Keratinocyte (primary cell): ENCODE measurements around the gene SMG6. TPM values are rescaled to one million over a fixed set of nuclear protein-coding genes. Genes with fewer than 3 reads are reported as not detected.

Source experiments
- DNase-seq: peaks from one replicate; pipeline ENCODE4 v3.0.0-alpha.2; 2011; ENCODE audit warnings: low read depth, missing footprints, low spot score
- FAIRE-seq: peaks from 2 replicates; lab custom pipeline; 2011; peaks lifted over from hg19 to GRCh38; lab: Jason Lieb, UNC
- H2AFZ ChIP-seq: 2 replicates; pipeline ENCODE4 v1.6.0; 2012; ENCODE audit warnings: low read length, control low read depth, inconsistent platforms; ENCODE audit not compliant: control insufficient read depth
- H3K27ac ChIP-seq: 2 replicates; pipeline ENCODE4 v1.5.1; 2011; ENCODE audit warnings: low read length; ENCODE audit not compliant: control insufficient read depth, insufficient read depth
- H3K27me3 ChIP-seq: 3 replicates; pipeline ENCODE4 v1.6.0; 2011; ENCODE audit warnings: low read length; ENCODE audit not compliant: control insufficient read depth, insufficient read depth; ENCODE audit errors: extremely low read depth
- H3K36me3 ChIP-seq, 2 experiments: 2 replicates in 1 of 2; 3 replicates in 1 of 2; pipeline ENCODE4 v1.5.1; 2011; ENCODE audit warnings: low read length in 2 of 2, mild to moderate bottlenecking in 1 of 2; ENCODE audit not compliant: control insufficient read depth in 2 of 2, insufficient read depth in 2 of 2; ENCODE audit errors: extremely low read depth in 1 of 2
- H3K4me1 ChIP-seq: 3 replicates; pipeline ENCODE4 v1.5.1; 2011; ENCODE audit warnings: low read length; ENCODE audit not compliant: control insufficient read depth, insufficient read depth; ENCODE audit errors: extremely low read depth
- H3K4me2 ChIP-seq: 3 replicates; pipeline ENCODE4 v1.6.0; 2011; ENCODE audit warnings: low read depth, low read length; ENCODE audit not compliant: control insufficient read depth, insufficient read depth; ENCODE audit errors: extremely low read depth
- H3K4me3 ChIP-seq, 3 experiments: fragments of 200-600 bp in 1 of 3; sonication (generic) in 1 of 3; 2 replicates in 2 of 3; 3 replicates in 1 of 3; pipeline ENCODE4 v1.5.1; 2011 to 2016; ENCODE audit warnings: low read length in 3 of 3, mild to moderate bottlenecking in 3 of 3, control low read depth in 2 of 3, inconsistent platforms in 1 of 3, low read depth in 1 of 3, mixed read lengths in 1 of 3, mixed run types in 1 of 3, moderate library complexity in 1 of 3; ENCODE audit not compliant: control insufficient read depth in 2 of 3, insufficient read depth in 2 of 3; ENCODE audit errors: extremely low read depth in 1 of 3
- H3K79me2 ChIP-seq: 2 replicates; pipeline ENCODE4 v1.6.0; 2012; ENCODE audit warnings: low read length; ENCODE audit not compliant: control insufficient read depth, insufficient read depth
- H3K9ac ChIP-seq: 3 replicates; pipeline ENCODE4 v1.6.0; 2011; ENCODE audit warnings: low read length; ENCODE audit not compliant: control insufficient read depth, insufficient read depth; ENCODE audit errors: extremely low read depth
- H3K9me1 ChIP-seq: 3 replicates; pipeline ENCODE4 v1.6.0; 2011; ENCODE audit warnings: low read length; ENCODE audit not compliant: control insufficient read depth, insufficient read depth; ENCODE audit errors: extremely low read depth
- H3K9me3 ChIP-seq: 2 replicates; pipeline ENCODE4 v1.5.1; 2012; ENCODE audit warnings: low read depth, low read length; ENCODE audit not compliant: control insufficient read depth
- H4K20me1 ChIP-seq: 3 replicates; pipeline ENCODE4 v1.6.0; 2011; ENCODE audit warnings: low read length; ENCODE audit not compliant: control insufficient read depth, insufficient read depth; ENCODE audit errors: extremely low read depth
- CTCF ChIP-seq, 3 experiments: IDR thresholded peaks in 1 of 3; conservative IDR thresholded peaks in 1 of 3; optimal IDR thresholded peaks in 1 of 3; 2 replicates in 2 of 3; 3 replicates in 1 of 3; pipeline versions ENCODE3 to v1.5.1; 2011; ENCODE audit warnings: low read length in 3 of 3, mild to moderate bottlenecking in 3 of 3, moderate library complexity in 2 of 3, control low read depth in 1 of 3, inconsistent platforms in 1 of 3; ENCODE audit not compliant: insufficient read depth in 2 of 3; ENCODE audit errors: extremely low read depth in 1 of 3
- EZH2 ChIP-seq: IDR thresholded peaks from one replicate; pipeline ENCODE4 v1.6.1; 2012; ENCODE audit warnings: inconsistent platforms, mild to moderate bottlenecking, low read length, moderate library complexity
- dilution Hi-C: fragments of 300-500 bp; cut with MboI; formaldehyde crosslinking; loops from one replicate; pipeline ENCODE4 v1.7.0; 2020; ENCODE audit warnings: low sequenced_read_pairs; ENCODE audit not compliant: extremely low pct_ligation_motif_present
- polyA plus RNA-seq, 5 experiments: library from polyadenylated mRNA; depleted of rRNA in 3 of 5; stranded (reverse) in 3 of 5; stranded (forward) in 1 of 5; unstranded in 1 of 5; fragments of >200 nt; gene quantifications; 1 replicate in 1 of 5; 2 replicates in 3 of 5; 3 replicates in 1 of 5; pipeline versions ENCODE4 v1.2.1 to v1.2.3, GENCODE V29; 2011 to 2012; ENCODE audit warnings: missing spikeins in 2 of 5, low read depth in 1 of 5, low replicate concordance in 1 of 5

Gene SMG6
- polyA plus RNA-seq, 1 donor (not counting 4 experiments of a cell fraction or from before 2014, with no cell fraction given), result 3.6 TPM

DNA sequence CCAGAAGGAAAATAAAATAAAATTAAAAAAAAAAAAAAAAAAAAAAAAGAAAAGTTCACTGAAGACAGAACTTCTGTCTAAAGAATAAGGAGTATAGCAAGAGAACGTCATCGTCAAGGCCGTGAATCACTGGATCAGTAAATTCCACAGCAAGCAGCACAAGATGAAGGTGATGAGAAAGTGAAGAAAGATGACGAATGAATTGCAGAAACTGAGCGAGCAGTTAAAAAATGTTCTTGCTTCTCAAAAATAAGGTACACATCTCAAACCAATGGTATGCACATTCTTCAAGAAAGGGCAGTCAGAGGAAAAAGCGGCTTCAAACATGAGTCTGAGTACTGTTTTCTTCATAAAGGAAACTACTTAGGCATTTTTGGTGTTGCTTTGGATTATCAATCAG is 104.7 kb downstream of the SMG6 start:
- Histone ChIP-seq H3K27ac (no peak overlapping the region), H2AFZ (no peak overlapping the region), H3K4me1 (peaks cover 3% of the 10 kb centered on the region), H4K20me1 (no peaks in the 10 kb centered on the region), H3K9me3 (no peaks in the 10 kb centered on the region), H3K4me3 (no peak overlapping the region), H3K9ac (no peak overlapping the region), H3K27me3 (no peaks in the 10 kb centered on the region), H3K4me2 (no peak overlapping the region), H3K9me1 (no peaks in the 10 kb centered on the region), H3K79me2 (no peaks in the 10 kb centered on the region), H3K36me3 (no peaks in the 10 kb centered on the region)
- FAIRE-seq (no peak), DNase-seq (no peak)
- dilution Hi-C loops, result no loop called here
- TF ChIP-seq CTCF (optimal IDR thresholded peaks at IDR 0.05 in 1 of 3, IDR thresholded peaks at IDR 0.05 in 1 of 3, conservative IDR thresholded peaks at IDR 0.05 in 1 of 3; ENCODE audit: extremely low read depth in 1 of 3, insufficient read depth in 2 of 3, low read length in 3 of 3) (no peak), EZH2 (no peak)

- no peak overlapping the region for H3K4me2 ChIP-seq
- no peak overlapping the region for H3K27ac ChIP-seq
- H3K9me3 ChIP-seq, result no peaks in the 10 kb centered on the region
- no peaks in the 10 kb centered on the region for H3K9me1 ChIP-seq
- H2AFZ ChIP-seq, result no peak overlapping the region
- H3K27me3 ChIP-seq, result no peaks in the 10 kb centered on the region
- no peaks in the 10 kb centered on the region for H3K79me2 ChIP-seq
- H3K4me1 ChIP-seq, result peaks cover 15% of the 10 kb centered on the region
- H3K36me3 ChIP-seq, result no peaks in the 10 kb centered on the region
- DNase-seq (no peak), FAIRE-seq (no peak)
- no peak overlapping the region for H3K9ac ChIP-seq
- TF ChIP-seq CTCF (optimal IDR thresholded peaks at IDR 0.05 in 1 of 3, IDR thresholded peaks at IDR 0.05 in 1 of 3, conservative IDR thresholded peaks at IDR 0.05 in 1 of 3; ENCODE audit: extremely low read depth in 1 of 3, insufficient read depth in 2 of 3, low read length in 3 of 3) (no peak), EZH2 (no peak)
- H3K4me3 ChIP-seq, result no peak overlapping the region
- dilution Hi-C loops, result no loop called here
- H4K20me1 ChIP-seq, result no peaks in the 10 kb centered on the region
These were observed 106.3 kb downstream of the SMG6 start for GRCh38 chr17:2197271-2197670.
